ENCODE results near the gene CDCA7.
"Not testable (repeated sequence)": the region's sequence is repeated elsewhere in the genome, so short reads cannot be mapped to it uniquely, and the experiment has no call there.

Gene CDCA7

DNA sequence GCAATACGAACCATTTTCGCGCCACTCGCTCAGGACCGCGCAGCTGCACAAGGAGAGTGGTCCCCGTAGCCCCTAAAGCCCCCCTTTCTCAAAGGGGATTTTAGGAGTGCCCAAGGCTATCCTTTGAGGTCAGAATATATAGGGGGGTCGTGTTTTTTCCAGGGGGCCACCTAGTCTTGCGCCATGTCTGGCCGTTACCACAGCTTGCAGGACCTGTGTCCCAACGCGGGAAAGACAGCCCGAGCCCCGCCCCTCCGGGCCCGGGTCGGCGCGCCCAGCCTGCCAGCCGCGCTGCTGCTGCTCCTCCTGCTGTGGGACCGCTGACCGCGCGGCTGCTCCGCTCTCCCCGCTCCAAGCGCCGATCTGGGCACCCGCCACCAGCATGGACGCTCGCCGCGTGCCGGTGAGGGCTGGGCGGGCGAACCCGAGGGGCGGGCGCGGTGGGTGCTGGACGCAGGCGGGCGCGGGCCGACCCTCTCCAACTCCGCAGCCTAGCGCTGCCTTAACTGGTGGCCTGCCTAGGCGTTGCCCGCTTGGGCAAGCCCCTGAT, at the start of gene CDCA7:
Gene CDCA7 (plus strand): TSS at position 291 of the 550 bp plus-strand sequence. CDS start 92 bp downstream, at position 383.
- FAIRE-seq = no peak

DNA sequence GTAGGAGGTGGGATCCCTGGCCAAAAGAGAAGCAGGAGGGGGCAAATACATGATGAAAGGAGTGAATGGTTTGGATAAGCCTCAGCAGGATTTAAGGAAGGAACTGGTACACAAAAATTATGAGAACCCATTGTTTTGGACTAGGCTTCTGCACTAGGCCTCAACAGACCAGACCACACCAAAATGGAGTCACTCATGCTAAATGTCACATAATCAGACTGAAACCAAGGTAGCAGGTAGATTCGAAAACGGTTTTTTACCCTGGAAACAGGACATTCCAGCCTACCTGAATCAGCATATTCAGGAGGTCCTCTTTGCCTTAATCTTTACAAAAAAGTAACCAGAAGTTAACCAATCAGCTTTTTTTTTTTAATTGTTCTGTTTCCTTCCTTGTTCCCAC, 49.4 kb upstream of the CDCA7 start:
- no peak for FAIRE-seq

DNA sequence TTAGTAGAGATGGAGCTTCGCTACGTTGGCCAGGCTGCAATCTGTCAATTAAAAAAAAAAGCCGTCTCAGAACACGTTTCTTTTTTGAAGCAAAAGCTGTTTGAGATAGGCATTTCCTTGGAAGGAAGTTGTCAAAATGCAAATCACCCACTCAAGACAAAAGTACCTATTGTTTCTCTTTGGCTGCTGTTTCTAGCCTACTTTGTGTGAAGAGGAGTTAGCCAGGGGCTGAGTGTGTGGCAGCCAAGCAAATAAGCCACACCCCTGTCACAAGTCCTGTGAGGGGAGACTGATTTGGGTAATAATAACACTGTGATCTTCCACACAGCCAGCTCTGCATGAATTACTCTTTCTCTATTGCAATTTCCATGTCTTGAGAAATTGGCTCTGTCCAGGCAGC, 47.4 kb upstream of the CDCA7 start:
- FAIRE-seq = no peak

- not testable (repeated sequence) for FAIRE-seq
Observed at GRCh38 chr2:173309370-173309769, 45.3 kb upstream of the CDCA7 start.

GRCh38 chr2:173311844-173312606, 42.6 kb upstream of the CDCA7 start:
- FAIRE-seq = no peak

- no peak for FAIRE-seq
Observed at GRCh38 chr2:173323371-173323770, 31.3 kb upstream of the CDCA7 start.

DNA sequence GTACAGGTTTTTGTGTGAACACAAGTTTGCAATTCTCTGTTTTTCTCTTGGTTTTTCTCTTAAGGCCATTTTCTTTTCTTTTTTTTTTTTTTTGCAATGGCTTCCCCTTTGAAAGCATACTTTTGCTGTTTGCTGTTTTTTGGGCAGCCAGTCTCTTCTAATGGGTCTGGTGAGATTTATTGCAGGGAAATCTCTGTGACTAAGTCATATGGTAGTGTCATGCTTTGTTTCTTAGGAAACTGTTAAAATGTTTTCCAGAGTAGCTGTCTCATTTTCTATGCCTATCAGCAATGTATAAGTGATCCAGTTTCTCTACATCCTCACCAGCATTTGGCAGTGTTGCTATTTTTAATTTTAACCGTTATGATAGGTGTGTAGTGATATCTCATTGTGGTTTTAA, 27.9 kb upstream of the CDCA7 start:
- no peak for FAIRE-seq

DNA sequence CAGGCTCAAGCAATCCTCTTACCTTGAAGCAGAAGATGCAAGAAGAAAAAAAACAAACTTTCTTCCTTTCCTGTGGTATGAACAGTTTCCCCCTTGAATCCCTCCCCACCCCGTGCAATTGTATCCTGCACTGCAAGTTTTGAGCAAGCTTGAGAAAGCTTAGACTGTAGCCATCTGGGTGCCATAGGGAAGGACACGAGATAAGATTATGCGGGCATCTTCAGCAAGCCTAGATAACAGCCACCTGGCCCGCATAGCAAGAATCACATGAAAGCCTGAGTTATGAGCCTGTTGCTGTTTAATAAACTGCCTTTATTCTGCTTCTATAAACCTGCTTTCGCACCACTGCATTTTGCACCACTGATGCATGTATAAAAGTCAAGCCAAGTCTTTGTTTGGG, 27.3 kb upstream of the CDCA7 start:
- FAIRE-seq = no peak

GRCh38 chr2:173333003-173333402, 21.7 kb upstream of the CDCA7 start:
- not testable (repeated sequence) for FAIRE-seq

DNA sequence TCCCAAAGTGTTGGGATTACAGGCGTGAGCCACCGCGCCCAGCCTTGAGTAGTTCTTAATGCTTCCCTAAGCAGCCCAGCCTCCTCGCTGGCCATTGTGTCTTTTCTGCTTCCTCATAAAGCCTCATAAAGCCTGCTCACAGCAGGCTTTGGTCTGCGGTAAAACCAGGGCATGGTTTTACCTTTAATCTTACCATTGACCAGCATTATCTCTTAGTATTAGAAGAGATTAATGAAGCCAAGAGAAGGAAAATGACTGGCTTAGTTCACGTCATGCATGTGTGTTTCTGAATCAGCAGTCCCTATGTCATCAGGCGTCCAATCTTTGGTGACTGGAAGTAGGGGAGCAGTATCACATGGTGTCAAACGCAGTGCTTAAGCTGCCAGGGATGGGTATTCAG, 14.9 kb upstream of the CDCA7 start:
- FAIRE-seq = no peak

GRCh38 chr2:173343921-173344320, 10.8 kb upstream of the CDCA7 start:
- FAIRE-seq = no peak

DNA sequence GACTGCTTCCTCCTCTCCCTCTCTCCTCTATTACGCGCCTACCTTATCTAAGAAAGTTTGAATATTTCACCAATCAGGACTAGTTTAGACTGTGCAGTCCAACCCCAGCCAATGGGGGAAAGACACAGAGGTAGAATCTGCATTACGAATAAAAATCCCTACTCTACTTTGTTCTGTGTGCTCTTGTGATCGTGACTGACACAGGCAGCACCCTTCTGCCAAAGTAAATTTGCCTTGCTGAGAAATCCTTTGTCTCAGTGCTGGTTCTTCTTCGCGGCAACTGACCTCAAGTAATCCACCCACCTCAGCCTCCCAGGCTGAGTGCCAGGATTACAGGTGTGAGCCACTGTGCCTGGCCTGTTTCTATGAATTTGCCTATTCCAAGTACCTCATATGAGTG, 8.6 kb upstream of the CDCA7 start:
- no peak for FAIRE-seq

DNA sequence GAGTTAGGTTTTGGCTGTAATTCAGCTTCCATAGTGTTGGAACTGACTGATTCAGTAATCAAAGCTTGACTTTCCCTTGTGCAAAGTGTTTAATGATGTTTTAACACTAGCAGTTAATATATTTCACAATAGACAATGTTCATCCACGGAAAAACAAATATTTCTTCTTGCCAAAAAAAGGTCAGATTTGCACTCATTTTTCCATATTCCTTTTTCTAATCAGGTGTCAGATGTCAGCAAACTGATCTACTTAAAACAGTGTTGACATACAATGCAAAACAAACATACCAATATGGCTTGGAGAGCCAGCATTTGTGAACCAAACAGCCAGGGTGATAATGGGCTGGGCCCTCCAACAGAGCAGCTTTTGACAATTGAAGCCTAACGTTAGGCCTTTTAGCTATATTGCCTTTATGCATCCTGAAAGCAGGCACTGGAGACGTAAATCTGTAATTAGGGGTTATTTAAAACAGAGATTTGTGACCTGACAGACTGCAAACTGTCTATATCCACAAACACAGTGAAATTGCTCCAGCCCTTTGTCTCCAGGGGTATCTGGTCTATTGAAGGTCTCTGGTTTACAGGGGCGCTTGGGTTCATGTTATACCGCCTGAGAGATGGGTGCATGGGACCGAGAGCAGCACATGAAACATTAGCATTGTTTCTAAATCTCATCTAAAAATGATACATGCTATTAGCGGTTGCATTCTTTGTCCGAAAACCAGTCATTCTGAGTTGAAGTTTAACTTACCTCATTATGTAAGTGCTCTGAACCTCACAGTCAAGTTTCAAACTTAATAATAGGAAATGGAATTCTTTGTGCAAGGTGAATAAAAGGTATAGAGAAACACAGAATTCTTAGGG, 7.1 kb upstream of the CDCA7 start:
- FAIRE-seq = no peak

DNA sequence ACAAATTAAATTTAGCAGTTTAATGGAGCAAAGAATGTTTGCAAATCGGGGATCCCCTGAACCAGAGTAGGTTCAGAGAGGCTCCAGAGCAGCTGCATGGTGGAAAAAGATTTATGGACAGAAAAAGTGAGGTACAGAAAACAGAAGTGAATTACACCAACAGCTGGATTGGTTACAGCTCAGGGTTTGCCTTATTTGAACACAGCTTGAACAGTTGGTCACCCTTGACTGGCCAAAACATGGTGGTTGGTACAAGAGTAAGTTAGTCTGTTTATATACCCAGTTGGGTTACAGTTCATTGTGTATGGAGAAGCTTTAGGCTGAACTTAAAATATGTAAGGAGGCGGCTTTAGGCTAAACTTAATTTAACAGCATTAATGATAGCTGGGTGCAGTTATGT, 5.4 kb upstream of the CDCA7 start:
- no peak for FAIRE-seq

GRCh38 chr2:173350383-173350782, 4.3 kb upstream of the CDCA7 start:
- no peak for FAIRE-seq

DNA sequence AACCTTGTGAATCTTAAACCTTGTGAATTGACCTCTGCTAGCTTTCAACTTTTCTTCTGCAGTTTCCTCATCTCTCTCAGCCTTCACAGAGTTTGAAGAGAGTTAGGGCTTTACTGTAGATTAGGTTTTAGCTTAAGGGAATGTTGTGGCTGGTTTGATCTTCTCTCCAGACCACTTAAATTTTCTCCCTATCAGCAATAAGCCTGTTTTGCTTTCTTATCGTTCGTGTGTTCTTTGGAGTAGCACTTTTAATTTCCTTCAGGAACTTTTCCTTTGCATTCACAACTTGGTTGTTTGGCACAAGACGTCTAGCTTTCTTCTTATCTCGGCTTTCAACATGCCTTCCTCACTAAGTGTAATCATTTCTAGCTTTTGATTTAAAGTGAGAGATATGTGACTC, 2.8 kb upstream of the CDCA7 start:
- FAIRE-seq = no peak

- FAIRE-seq = no peak
Observed at GRCh38 chr2:173353556-173353955, 1.1 kb upstream of the CDCA7 start.

DNA sequence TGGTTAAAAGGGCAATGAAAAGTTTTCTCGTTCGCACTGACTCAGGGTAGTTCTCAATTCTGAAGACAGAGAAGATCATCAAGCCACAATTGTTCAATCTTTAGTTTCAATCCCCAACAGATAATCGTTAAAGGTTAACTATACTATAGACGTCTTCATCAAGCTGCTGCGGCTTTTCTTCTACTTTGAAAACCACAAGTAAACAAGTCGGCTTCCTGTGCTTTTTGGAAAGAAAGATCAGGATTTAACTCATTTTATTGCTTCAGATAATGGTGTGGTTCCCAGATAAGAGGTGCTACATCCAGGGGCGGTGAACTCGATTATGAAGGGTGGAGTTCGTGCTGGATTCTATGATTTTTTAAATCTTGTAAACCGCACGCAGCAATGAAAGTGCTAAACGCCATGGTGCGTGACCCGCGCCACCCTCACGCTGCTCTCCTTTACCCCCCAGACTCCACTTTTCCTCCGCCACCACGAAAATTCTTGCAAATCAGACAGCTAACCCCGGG, 545 bp upstream of the CDCA7 start:
- no peak for FAIRE-seq

- no peak for FAIRE-seq
Observed at GRCh38 chr2:173355132-173355865, 627 bp downstream of the CDCA7 start.

DNA sequence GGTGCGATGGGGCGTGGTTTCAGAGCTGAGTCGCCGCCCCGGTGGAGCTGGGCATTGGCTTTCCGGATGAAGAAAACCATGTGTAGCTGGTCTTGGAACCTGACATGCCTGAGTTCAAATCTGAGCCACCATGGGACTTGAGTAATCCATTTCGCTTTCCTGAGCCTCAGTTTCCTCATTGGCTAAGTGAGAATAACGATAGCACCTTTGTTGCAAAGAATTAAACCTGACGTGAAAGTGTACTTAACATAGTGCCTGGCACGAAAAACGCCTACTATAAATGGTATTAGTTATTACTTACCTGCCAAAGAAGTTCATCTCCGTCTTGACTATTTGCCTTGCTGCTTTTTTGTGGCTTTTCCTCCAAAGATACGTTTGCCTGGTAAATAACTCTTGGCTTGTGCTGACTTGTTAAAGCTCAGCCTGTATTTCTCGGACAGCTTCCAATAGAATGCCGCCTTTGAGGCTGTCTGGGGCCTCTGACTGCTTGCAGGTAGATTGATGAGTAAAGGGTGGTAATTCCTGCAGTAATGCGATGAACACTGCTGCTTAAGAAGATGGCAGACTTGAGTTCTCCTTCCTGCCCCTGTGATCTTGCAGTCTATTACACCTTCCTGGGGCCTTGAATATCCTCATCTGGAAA, 1.3 kb downstream of the CDCA7 start:
- no peak for FAIRE-seq

GRCh38 chr2:173357346-173357745, 2.7 kb downstream of the CDCA7 start:
- no peak for FAIRE-seq

DNA sequence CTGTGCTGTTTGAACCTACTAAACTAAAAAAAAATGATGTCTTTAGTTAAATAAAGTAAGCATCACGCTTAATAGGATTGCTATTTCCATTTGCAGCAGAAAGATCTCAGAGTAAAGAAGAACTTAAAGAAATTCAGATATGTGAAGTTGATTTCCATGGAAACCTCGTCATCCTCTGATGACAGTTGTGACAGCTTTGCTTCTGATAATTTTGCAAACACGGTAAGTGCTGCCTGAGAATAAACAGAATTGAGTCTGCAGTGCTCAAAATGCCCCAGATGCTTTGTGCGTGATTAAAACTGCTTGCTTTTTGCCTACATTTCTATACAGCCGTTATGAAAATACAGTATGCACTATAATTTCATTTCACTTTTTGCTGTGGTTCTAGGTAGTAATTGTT, 3.9 kb downstream of the CDCA7 start:
- no peak for FAIRE-seq

Measured in colon (tissue), 2 donors.